Panc1 (cell line): Measurements from ENCODE around the gene EEA1.

ENCODE experiments used
- CTCF ChIP-seq: fragments of 450-650 bp; IDR thresholded peaks from 2 replicates; pipeline ENCODE4 v1.5.1; 2017; ENCODE audit warnings: mild to moderate bottlenecking
- POLR2AphosphoS5 ChIP-seq: IDR thresholded peaks from 2 replicates; pipeline ENCODE4 v1.6.1; 2012; ENCODE audit warnings: mild to moderate bottlenecking, low read depth, low read length, moderate library complexity
- REST ChIP-seq, 2 experiments: IDR thresholded peaks; 2 replicates each; pipeline ENCODE4 v1.6.1; 2011 to 2012; ENCODE audit warnings: low read depth in 2 of 2, control low read depth in 1 of 2, low read length in 1 of 2, mild to moderate bottlenecking in 1 of 2, moderate library complexity in 1 of 2; ENCODE audit not compliant: insufficient read depth in 1 of 2
- SIN3A ChIP-seq: IDR thresholded peaks from 2 replicates; pipeline ENCODE4 v1.6.1; 2012; ENCODE audit warnings: low read depth, mild to moderate bottlenecking, low read length, moderate library complexity, borderline replicate concordance; ENCODE audit not compliant: insufficient read depth
- TCF7L2 ChIP-seq: IDR thresholded peaks from 2 replicates; pipeline ENCODE4 v1.6.1; 2011; ENCODE audit warnings: mild to moderate bottlenecking, low read depth, low read length, inconsistent platforms

DNA sequence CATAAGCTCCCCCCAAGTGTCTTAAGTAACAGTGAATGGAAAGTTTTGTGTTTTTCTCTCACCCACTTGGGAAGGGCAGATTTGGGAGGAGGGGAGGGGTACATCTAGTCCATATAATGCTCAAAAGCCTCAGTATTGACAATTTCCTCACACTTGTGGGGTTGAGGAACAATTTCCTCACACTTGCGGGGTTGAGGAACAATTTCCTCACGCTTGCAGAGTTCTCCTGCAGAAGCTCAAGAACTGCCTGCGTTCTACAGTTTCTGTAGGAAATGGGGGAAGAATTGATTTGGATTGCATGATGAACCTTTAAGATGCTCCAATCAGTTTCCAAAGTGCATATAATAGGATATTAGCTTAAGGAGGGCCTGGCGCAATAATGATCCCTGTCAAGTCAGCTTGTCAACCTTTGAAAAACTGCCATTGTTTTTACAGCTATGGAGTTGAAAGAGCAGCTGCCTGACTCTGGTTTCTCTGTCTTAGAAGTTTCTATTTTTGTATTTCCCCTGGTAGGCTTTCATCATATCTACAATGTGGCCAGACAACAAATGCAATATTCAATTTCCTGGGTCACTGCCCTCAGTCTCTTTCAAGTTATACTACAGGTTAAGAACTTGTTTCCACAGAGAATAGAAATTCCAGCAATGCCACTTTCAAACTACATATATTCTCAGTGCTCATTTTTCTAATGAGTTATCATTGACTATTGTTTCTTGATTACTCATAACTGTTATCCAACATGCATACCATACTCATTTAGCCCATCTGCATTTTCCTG is 159.8 kb downstream of the EEA1 start:
- no peak for TF ChIP-seq POLR2AphosphoS5
- TF ChIP-seq CTCF: no peak
- no peak for TF ChIP-seq TCF7L2
- no peak for TF ChIP-seq SIN3A
- TF ChIP-seq REST (IDR thresholded peaks at IDR 0.05; ENCODE audit: insufficient read depth in 1 of 2, low read depth in 2 of 2, low read length in 1 of 2): no peak
